OCI-LY1 (cell line): ENCODE measurements around the gene E2F4.

Experiments used
- EZH2 ChIP-seq: fragments of 200-600 bp; sonication (generic), shearing (Covaris generic); IDR thresholded peaks from 2 replicates; pipeline ENCODE4 v1.8.0; 2017; ENCODE audit warnings: borderline replicate concordance, mixed run types, mild to moderate bottlenecking, antibody characterized with exemption, low read length, moderate library complexity, mixed read lengths
- TF ChIP-seq, protein P1 (sequence below): fragments of 200-600 bp; sonication (generic), shearing (Covaris generic); IDR thresholded peaks from 2 replicates; pipeline ENCODE4 v1.5.1; 2017; ENCODE audit warnings: mild to moderate bottlenecking, antibody characterized with exemption, low read length, moderate library complexity, mixed read lengths

DNA sequence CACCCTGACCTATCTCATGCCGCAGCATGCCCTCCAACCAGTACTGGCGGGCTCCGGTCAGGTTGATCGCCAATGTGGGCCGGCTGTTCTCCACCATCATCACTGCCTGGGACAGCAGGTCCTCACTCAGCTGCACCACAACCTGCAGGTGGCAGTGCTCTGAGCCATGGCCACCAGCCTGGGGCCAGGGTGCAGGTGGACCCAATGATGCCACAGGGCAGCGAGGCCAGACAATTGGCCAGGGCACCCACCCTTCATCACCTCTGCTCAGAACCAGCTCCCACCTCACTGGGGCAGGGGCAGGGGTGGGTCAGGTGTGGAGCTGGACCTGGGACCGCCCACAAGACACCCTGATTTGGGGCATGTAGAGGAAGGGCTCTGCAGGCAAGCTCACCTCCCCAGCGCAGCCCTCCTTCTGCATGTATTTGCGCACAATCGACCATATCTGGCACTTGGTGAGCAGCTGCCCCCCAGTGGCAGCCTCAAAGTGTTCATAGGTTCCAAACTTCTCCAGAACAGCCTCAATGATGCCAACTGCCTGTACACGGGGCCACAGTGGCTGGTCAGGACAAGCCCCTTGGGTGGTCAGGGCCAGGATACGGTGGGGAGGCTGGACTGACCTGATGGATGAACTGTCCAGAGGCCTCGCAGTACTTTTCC lies 12.4 kb upstream of the E2F4 start:
- TF ChIP-seq, protein P1, sequence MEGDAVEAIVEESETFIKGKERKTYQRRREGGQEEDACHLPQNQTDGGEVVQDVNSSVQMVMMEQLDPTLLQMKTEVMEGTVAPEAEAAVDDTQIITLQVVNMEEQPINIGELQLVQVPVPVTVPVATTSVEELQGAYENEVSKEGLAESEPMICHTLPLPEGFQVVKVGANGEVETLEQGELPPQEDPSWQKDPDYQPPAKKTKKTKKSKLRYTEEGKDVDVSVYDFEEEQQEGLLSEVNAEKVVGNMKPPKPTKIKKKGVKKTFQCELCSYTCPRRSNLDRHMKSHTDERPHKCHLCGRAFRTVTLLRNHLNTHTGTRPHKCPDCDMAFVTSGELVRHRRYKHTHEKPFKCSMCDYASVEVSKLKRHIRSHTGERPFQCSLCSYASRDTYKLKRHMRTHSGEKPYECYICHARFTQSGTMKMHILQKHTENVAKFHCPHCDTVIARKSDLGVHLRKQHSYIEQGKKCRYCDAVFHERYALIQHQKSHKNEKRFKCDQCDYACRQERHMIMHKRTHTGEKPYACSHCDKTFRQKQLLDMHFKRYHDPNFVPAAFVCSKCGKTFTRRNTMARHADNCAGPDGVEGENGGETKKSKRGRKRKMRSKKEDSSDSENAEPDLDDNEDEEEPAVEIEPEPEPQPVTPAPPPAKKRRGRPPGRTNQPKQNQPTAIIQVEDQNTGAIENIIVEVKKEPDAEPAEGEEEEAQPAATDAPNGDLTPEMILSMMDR, result peak; percentile 59
- no peak for TF ChIP-seq EZH2
